HG03060 (cell line): ENCODE results near the gene AASS.
A peak's percentile ranks its signal among the peaks of the same experiment; 100 is the strongest.
"Not testable (repeated sequence)": the region's sequence is repeated elsewhere in the genome, so short reads cannot be mapped to it uniquely, and the experiment has no call there.

Experiments
- ATAC-seq: cut with Tn5 transposase; IDR thresholded peaks from one replicate; pipeline ENCODE4 v1.9.1; 2021; ENCODE audit warnings: low read depth, moderate number of reproducible peaks; ENCODE audit not compliant: unreplicated experiment

The AASS gene

DNA sequence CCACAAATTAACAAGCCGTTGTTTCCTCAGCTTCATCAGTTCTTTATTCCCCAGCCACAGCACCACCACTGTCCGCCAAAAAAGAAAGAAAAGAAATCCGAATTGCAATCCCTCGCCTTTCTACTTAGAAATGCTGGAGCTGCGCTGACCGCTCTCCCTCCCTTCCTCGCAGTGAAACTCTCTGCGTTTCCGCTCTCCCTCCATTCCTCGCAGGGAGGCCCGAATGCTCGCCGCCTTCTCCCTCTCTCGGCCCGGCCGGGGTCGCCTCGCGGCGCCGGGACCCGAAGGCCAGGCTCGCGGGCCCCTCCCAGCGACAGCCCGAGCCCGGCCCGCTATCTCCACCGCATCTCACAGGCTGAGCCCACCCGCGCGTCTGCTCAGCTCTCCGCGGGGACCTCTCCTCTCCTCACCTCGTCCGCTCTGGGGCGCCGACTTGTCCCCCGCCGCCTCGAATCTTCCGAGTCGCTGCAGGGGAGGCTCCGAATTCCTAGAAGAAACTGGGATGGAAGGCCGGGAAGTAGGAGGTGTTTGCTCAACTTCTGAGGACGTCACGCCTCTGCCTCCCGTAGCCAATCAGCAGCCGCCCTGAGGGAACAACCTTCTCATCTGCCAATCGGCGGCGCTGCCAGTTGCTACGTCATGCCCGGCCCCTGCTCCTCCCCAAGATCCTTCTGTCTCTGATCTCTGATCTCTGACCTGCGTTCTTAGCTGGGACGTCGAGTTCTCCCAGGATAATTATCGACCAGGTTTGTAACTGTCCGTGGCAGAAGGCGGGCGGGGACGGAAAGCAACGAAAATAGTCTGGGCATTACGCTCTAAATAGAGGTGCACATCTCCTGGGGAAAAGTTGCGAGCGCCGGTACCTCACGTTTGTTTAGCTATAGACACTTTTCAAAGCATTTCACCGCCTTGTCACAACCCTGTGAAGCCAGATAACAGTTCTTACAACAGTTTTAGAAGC, at the start of gene AASS:
Gene AASS (minus strand): TSS at position 499 of the 961 bp plus-strand sequence. CDS start 10,523 bp downstream, outside the sequence.
- peak; percentile 100 for ATAC-seq

DNA sequence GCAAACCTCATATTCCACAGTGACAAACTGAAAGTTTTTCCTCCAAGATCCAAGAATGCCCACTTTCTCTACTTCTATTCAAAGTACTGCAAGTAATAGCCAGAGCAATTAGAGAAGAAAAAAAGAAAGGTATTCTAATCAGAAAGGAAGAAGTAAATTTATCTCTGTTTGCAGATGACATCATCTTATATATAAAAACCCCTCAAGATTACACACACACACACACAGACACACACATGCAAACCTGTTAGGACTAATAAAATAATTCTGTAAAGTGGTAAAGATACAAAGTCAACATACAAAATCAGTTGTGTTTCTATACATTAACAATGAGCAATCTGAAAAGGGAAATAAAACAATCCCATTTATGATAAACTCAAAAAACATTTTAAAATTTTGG, 44.7 kb upstream of the AASS start:
- no peak for ATAC-seq

DNA sequence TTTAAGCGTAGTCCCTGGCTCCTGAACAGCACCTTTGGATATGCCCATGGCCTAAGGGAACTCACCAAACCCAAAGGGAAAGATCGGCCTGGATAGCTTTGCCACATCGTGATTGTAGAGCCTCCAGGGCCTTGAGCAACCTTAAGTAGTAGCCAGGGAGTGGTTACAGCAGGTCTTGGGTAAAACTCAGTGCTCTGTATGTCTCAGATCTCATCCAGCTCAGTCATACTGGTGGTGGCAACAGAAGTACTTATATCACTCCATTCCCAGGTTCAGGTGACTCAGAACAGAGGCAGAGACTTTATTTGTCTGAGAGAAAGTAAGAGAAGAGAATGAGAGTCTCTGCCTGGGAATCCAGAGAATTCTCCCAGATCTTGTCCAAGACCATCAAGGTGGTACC, 39.1 kb upstream of the AASS start:
- no peak for ATAC-seq

DNA sequence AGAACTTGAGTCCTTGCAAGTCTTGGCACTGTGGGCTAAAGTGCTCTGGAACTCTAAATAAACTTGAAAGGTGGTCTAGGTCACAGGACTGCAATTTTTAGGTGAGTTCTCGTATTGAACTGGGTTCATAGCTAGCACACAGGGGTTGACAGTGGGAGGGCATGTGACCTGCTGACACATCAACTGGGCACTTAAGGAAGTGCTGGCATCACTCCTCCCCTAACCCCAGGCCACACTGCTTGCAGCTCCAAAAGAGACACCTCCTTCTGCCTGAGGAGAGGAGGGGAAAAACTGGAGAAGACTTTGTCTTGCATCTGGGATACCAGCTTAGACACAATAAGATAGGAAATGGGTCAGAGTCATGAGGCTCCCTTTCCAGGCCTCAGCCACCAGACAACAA, 38.0 kb upstream of the AASS start:
- ATAC-seq: no peak

DNA sequence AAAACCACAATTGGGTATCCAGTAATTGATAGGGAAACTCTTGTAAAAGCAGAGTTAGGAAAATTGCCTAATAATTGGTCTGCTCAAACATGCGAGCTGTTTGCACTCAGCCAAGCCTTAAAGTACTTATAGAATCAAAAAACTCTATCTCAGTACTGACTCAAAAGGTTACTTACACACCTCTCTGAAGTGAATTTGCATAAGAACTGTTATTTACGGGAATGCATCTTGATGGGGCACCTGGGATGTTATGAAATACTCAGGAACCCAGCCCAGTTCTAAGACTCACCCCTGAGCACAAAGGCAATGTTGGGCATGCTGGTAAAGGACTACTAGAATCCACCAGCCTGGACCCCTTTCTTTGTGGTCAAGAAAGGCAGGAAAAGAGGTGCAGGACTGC, 28.1 kb upstream of the AASS start:
- not testable (repeated sequence) for ATAC-seq

DNA sequence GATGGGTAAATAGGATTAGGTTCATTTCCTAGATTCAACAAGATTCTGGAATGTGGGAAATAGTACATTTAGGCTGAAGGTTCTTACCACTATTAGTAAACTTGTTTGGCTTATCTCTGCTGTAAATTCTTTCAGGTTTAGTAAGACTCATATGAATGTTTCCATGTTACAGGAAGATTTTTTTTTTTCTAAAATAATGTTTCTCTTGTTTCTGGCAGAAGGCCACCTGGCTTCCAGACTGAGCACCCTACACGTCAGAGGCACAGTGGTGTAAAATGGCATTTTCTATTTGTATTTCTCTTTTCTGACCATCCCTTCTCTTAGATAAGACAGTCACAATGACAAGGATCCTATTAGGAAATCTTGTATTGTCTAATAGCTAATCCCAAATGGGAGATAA, 22.7 kb upstream of the AASS start:
- no peak for ATAC-seq

DNA sequence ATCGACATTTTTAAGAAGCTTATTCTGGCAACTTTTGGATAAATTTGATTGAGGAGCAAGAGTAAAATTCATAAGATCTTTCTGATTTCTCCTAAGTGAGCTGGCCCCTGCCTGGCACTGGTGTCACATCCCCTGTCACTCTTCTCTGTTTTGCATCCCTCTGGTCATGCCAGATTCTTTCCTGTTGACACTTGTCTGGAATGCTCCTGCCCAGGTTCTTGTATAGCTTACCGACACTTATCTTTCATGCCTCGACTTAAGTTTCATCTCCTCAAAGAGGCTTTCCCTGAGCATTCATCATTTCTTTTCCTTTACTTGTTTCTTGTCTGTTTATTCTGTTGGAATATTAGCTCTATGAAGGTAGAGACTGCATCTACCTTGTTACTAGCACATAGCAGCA, 22.2 kb upstream of the AASS start:
- ATAC-seq: no peak

DNA sequence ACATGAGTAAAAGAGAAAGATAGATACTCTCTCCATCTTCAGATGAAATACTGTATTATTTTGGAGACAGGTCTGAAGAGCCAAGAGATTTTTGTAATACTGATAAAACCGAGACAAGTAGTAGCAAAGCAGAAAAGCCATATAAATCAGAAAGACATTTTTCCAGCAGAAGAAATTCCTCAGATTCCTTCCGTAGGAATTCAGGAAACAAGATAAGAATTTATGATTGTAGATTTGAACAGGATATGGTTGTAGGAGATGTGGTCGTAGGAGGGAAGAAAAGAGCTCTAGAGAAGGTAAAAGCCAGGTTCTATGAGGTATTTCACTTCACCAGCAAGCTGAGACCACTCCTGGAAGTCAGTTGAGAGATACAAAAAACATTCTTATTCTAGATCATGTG, 17.6 kb upstream of the AASS start:
- ATAC-seq: no peak

DNA sequence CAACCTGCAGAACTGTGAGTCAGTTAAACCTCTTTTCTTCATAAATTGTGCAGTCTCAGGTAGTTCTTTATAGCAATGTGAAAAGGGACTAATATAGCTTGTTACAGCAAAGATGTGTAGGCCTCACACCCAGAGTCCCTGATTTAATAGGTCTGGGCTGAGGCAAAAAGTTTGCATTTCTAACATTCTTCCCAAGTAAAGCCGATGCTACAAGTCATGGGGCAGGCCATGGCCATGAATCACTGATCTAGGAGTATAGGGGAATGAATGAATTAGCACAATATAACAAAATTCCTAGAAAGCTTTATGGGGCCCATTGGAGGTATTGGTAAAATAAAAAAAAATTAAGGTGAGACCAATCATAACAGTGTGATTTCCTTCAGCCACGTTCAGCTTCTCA, 11.5 kb upstream of the AASS start:
- ATAC-seq: no peak

DNA sequence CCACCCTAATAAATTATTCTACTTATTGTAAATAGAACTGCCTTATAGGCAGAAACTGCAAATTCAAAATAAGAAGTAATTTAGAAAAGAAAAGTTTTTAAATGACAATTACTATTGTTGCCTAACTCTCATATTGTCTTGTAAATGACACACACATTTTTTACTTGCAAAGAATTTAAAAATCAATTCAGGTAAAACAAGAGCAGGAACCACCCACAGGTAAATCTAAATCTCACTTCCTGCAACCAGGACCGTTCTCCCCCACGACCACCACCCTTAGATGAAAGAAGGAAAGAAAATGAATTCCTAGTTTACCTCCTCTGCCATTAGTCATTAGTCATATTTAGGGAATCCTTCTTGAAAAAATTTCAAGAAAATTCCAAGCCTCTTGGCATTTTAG, 4.8 kb upstream of the AASS start:
- no peak for ATAC-seq

DNA sequence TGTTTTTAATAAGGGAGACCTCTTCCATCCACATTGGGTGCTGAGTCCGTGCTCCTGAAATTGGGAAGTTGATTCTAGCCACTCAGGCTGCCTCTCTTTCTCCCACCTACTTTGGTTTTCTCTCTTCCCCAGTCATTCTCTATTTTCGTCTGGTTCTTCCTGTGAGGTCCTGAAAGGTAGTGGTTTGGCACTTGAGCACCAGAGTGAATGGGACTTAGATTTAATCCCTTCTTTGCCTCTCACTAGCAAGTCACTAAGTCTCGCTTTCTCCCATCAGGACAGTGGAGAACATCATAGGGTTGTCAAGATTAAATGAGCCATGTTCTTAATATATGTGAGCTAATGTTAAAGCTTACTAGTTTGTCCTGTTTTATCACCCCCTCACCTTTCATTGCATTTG, 4.0 kb upstream of the AASS start:
- ATAC-seq: no peak

DNA sequence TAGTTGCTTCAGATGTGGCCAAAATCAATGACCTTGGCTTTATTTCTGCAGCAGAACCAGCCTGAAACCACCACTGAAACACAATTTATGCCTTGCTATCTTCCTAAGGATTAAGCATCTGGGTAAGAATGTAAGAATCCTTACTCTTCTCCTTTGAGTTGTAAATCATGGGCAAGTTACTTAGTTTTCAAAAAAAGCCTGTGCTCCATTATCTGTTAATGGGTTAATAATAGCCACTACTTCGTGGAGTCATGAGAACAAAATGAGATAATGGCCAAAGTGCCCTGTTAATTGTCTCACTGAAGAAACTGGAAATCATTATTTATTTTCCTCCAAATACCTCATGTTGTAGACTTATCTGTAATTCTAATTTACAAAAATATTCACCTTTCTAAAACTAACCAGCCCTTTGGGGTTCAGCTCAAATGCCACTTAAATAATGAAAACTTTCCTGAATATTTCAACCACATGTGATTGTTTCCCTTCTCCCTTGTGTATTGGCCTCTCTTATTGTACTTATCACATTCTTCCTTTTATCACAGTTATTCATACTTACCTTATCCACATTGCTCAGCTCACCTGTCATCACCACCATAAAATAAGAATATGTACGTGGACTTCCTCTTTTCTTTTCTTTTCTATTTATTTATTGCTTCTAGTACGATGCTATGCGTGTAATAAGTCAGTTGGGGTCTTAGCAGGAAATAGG, 2.0 kb upstream of the AASS start:
- ATAC-seq: no peak

DNA sequence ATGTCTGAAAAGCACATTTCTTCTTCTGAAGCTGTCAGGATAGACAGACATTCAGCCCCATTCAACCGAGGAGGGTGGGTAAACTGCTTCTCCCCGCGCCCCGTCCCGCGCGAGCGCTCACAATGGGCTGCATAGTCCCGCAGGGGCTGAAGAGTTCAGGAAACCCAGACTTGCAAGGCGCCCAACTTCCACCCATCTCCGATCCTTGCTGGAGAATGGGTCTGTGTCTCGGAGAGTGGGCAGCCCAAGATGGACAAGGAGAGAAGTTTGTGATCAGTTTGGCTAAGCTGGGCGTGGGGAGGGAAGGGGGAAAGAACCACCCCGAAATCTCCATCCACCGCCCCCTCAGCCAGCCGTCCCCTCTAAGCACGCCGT, 686 bp downstream of the AASS start:
- ATAC-seq: no peak

DNA sequence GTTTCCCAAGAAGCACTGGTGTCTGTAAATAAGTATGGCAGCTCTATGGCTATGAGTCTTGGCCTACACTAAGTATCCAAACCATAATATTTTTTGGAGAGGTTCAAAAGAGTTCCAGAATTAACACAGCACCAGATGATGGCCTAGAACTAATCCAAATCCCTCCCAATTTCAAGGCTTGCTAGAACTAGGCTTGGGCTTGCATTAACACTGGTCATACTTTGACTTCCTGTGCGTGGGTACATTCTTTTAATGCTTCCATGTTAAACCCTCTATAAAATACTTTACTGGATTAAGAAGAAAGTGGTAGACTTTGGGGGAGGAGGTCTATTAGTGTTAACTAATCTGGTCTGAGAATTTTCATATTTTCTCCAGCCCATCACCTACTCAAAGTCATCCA, 3.1 kb downstream of the AASS start:
- no peak for ATAC-seq

DNA sequence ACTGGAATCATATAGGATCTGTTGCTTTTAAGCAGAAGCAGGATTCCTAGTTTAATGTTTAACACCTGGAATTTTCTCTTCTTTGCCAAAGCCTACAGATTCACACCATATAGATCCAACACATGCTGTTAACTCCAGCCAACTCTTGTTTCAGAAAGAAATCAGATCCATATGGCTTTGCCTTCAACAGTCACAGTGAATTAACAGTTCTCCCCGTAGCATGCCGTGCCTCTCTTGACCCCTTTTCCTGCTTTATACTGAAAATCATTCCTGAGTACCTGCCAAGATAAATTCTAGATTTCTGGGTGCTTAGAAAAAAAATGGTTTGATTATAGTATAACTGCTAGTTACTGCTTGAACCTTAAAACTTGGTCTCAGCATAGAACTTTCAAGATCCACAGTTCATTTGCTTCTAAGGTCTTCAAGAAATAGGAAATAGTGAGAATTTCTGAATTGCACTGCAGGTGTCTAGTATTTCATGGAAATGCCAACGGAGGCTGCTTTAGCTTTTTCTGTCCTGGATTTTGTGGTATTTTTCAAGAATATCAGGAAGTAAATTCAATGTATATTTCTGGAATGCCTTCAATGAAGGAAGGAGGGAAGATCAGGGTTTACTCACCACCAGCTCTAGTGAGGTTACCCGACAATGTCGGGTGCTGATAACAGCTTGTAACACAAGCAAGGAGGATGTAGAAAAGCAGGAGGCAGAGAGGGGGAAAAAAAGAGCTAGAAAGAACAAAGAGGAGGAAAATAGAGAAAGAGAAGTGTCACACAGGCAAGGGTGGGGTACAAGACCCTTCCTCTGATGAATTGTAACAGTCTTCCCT, 6.6 kb downstream of the AASS start:
- ATAC-seq: no peak

DNA sequence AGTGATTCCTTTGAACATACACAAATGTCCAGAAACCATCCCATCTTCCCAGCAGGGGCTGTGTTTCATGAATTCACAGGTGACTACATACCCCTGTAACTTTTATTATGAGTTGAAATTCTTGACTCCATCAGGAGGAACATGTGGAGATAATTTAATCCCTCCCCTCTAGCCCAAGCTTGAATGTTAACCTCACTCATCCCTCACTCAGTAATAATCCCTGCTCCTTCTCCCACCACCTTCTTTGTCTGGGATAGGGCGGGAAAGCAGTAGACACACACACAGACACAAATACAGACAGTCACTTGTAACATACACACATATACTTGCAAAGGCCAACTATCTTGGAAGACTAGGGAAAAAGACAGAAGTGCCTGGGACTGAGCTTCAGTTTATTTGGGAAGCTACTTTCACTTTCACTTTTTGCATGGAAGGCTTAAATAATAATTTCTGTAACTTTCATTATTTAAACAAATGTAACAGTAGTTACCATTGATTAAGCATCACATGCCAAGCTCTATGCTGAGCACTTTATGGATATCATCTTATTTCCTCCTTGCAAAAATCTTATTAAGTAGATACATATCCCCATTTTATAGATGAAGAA, 7.3 kb downstream of the AASS start:
- ATAC-seq: no peak

DNA sequence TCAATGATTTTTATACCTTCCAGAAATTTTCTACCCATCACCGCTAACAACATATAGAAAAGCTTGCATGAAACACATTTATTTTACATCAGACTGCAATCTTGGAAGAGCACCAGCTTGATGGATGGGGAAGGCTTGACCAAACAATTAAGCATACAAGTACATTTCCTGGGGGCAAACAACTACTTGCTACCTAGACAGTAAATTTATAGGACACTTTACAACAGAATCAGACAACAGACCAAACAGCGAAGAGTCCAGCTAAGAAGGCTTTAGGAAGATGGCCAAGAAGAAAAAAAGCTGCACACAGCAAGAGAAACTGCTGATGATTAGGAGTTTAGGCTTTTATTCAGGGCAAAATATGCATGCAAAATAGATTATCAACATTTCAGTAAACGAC, 8.0 kb downstream of the AASS start:
- ATAC-seq: no peak

DNA sequence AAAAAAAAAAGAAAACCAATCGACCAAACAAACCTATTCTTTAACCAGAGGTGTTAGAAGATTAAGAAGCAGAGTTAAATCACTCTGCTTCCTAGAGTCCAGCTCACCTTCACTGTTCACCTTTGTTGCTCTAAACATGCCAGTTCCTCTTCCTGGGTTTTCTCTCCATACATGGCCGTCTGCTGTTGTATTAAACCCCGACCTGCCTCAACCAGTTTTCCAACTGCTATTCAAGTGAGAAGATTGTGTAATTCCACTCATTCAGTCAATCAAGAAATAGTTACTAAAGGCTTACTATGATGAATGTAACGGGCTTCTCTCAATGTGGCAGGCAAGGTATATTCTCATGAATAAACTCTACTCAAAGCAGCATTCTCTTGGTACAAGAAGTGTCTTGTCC, 8.8 kb downstream of the AASS start:
- ATAC-seq: no peak

DNA sequence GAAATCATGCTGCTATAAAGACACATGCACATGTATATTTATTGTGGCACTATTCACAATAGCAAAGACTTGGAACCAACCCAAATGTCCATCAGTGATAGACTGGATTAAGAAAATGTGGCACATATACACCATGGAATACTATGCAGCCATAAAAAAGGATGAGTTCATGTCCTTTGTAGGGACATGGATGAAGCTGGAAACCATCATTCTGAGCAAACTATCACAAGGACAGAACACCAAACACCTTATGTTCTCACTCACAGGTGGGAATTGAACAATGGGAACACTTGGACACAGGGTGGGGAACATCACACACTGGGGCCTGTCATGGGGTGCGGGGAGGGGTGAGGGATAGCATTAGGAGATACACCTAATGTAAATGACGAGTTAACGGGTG, 9.3 kb downstream of the AASS start:
- not testable (repeated sequence) for ATAC-seq

DNA sequence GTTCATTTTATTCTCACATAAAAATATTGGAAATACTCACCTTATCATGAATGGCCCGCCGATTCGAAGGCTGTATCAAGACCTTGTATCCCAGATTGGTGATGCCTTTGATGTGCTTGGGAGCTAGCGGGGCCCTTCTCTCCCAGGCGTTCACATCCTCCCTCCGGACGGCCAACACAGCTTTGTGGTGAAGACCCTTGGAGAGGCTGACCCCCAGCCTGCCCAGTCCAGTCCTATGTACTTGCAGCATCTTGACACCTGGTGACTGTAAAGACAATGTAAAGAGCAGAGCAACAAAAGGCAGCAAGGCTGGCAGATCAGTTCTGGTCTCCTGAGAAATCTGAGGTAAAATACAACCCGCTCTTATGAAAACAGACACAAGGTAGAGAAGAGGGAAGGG, 10.6 kb downstream of the AASS start:
- no peak for ATAC-seq

DNA sequence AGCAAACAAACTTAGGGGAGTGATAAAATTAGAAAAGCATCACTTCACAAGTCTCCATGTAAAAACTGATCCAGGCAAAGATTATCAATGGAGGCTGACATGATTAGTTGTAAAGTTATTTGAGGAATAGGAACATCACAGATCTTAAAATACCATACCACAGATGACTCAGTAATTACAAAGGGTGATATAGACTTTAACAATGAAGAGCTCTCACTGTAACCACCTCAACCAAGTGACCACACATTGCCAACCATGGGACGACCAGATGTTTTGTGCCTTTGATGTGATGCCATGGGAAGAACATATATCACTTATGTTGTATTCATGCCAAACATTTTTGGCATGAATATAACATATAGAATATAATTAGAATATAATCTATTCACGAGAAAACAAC, 11.7 kb downstream of the AASS start:
- no peak for ATAC-seq
